HepG2 (cell line): ENCODE results near the gene MARF1. TPM values are rescaled to one million over a fixed set of nuclear protein-coding genes. Genes with fewer than 3 reads are reported as not detected.

Experiments used
- ADNP ChIP-seq: sonication (generic); formaldehyde crosslinking; IDR thresholded peaks from 2 replicates; pipeline ENCODE4 v1.4.0; 2020; ENCODE audit warnings: missing genetic modification reagents
- HMG20B ChIP-seq: conservative IDR thresholded peaks from 2 replicates; pipeline ENCODE4 v1.6.1; 2016; ENCODE audit warnings: missing genetic modification reagents, missing compliant biosample characterization
- HNRNPLL ChIP-seq: fragments of 200-400 bp; formaldehyde crosslinking; IDR thresholded peaks from 2 replicates; pipeline ENCODE4 v1.6.1; 2017; ENCODE audit warnings: mild to moderate bottlenecking, low read depth, low read length; ENCODE audit not compliant: poor library complexity, severe bottlenecking
- POLR2AphosphoS5 ChIP-seq: IDR thresholded peaks from 2 replicates; pipeline ENCODE4 v1.6.1; 2012; ENCODE audit warnings: low read depth, low read length
- RARG ChIP-seq: sonication (generic); formaldehyde crosslinking; IDR thresholded peaks from 2 replicates; pipeline ENCODE4 v1.4.0; 2020; ENCODE audit warnings: low read depth, mild to moderate bottlenecking, missing genetic modification reagents
- SMARCC2 ChIP-seq: fragments of 450-650 bp; IDR thresholded peaks from 2 replicates; pipeline ENCODE4 v1.6.1; 2017; ENCODE audit warnings: antibody characterized with exemption, mild to moderate bottlenecking
- SRSF1 ChIP-seq: fragments of 200-400 bp; formaldehyde crosslinking; optimal IDR thresholded peaks from 2 replicates; pipeline ENCODE3; 2017; ENCODE audit warnings: mild to moderate bottlenecking, low read depth, low read length, moderate library complexity
- THAP11 ChIP-seq: IDR thresholded peaks from 2 replicates; pipeline ENCODE4 v1.6.1; 2016; ENCODE audit warnings: missing biosample characterization, missing genetic modification reagents
- TRIM24 ChIP-seq: sonication (generic); formaldehyde crosslinking; IDR thresholded peaks from 2 replicates; pipeline ENCODE4 v1.8.0; 2022; ENCODE audit warnings: mild to moderate bottlenecking, missing genetic modification reagents
- ZNF235 ChIP-seq: sonication (generic); formaldehyde crosslinking; IDR thresholded peaks from 2 replicates; pipeline ENCODE4 v1.8.1; 2023; ENCODE audit warnings: mild to moderate bottlenecking, missing genetic modification reagents, borderline replicate concordance
- ZNF382 ChIP-seq: sonication (generic); formaldehyde crosslinking; IDR thresholded peaks from 2 replicates; pipeline ENCODE4 v1.5.0; 2020; ENCODE audit warnings: missing genetic modification reagents, mild to moderate bottlenecking, borderline replicate concordance
- ZNF670 ChIP-seq: sonication (generic); formaldehyde crosslinking; IDR thresholded peaks from 2 replicates; pipeline ENCODE4 v1.8.0; 2022; ENCODE audit warnings: mild to moderate bottlenecking, missing genetic modification reagents, borderline replicate concordance
- ZNF788 ChIP-seq: sonication (generic); formaldehyde crosslinking; IDR thresholded peaks from 2 replicates; pipeline ENCODE4 v1.5.0; 2020; ENCODE audit warnings: mild to moderate bottlenecking, missing genetic modification reagents, borderline replicate concordance
- polyA plus RNA-seq, 8 experiments: library from polyadenylated mRNA; depleted of rRNA in 3 of 8; stranded (reverse) in 7 of 8; unstranded in 1 of 8; fragments of >200 nt; fragmentation: Illumina TruSeq in 4 of 8; extraction: Trizol in 4 of 8; gene quantifications; 2 replicates each; pipeline versions ENCODE4 v1.2.1 to v1.2.3, GENCODE V29; 2011 to 2016; ENCODE audit warnings: low read depth in 4 of 8, missing spikeins in 1 of 8, mixed read lengths in 1 of 8; ENCODE audit not compliant: insufficient read depth in 1 of 8
- total RNA-seq, 5 experiments: library from RNA; depleted of rRNA; stranded (reverse); fragments of >200 nt; fragmentation: Illumina TruSeq; extraction: Trizol; gene quantifications; 2 replicates each; pipeline ENCODE4 v1.2.3, GENCODE V29; 2016; ENCODE audit warnings: low read depth in 1 of 5
- TF ChIP-seq, protein P1 (sequence below): sonication (generic); formaldehyde crosslinking; IDR thresholded peaks from 2 replicates; pipeline ENCODE4 v1.4.0; 2020; ENCODE audit warnings: missing genetic modification reagents
- TF ChIP-seq, protein P2 (sequence below): sonication (generic); formaldehyde crosslinking; IDR thresholded peaks from 2 replicates; pipeline ENCODE4 v1.4.0; 2020; ENCODE audit warnings: missing genetic modification reagents
- TF ChIP-seq, protein P3 (sequence below): sonication (generic); formaldehyde crosslinking; conservative IDR thresholded peaks from 2 replicates; pipeline ENCODE4 v1.8.0; 2022; ENCODE audit warnings: mild to moderate bottlenecking, moderate library complexity, missing genetic modification reagents
- TF ChIP-seq, protein P4 (sequence below): IDR thresholded peaks from 2 replicates; pipeline ENCODE4 v1.6.1; 2018; ENCODE audit warnings: missing genetic modification reagents
- TF ChIP-seq, protein P5 (sequence below): sonication (generic); formaldehyde crosslinking; IDR thresholded peaks from 2 replicates; pipeline ENCODE4 v1.5.1; 2020; ENCODE audit warnings: mild to moderate bottlenecking, moderate library complexity, missing genetic modification reagents
- TF ChIP-seq, protein P6 (sequence below): sonication (generic); formaldehyde crosslinking; IDR thresholded peaks from 2 replicates; pipeline ENCODE4 v1.4.0; 2020; ENCODE audit warnings: low read depth, mild to moderate bottlenecking, missing genetic modification reagents
- TF ChIP-seq, protein P7 (sequence below): sonication (generic); formaldehyde crosslinking; conservative IDR thresholded peaks from 2 replicates; pipeline ENCODE4 v1.8.0; 2022; ENCODE audit warnings: low read depth, missing genetic modification reagents

The MARF1 gene
- total and polyA plus RNA-seq, 2 of the 13 experiments (the other 11 are each of a cell fraction or from before 2014, with no cell fraction given), result 8.7 to 20.7 TPM

DNA sequence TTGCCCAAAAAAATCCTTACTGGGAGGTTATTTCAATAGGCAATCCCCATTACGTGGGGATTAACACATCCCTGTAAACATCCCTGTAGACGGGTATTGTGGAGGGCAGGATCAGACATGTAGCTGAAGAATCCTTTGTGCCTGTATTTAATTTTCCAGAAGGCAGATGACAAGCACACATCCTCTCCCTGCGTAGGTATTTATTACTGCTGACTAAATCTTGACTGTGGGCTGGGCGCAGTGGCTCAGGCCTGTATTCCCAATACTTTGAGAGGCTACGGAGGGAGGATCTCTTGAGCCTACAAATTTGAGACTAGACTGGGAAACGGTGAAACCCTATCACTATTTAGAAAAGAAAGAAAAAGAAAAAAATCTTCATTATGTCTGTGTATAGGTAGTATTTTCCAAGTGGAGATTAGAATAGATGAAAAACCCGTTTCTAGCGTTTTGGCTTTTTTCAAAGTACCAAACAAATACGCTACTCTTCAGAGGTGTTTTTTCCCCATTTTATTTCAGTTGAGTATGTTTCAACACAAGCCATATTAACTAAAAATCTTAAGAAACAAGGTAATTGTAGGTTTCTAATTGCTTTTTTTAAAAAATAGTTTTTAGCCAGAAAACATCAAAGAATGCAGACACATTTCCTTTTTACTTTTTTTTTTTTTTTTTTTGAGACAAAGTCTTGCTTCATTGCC is 1.5 kb upstream of the MARF1 start (continued):
- no peak; the same call in 1 of the 2 replicates for TF ChIP-seq ZNF670 (CRISPR knock-in tag)
- TF ChIP-seq POLR2AphosphoS5, result peak; percentile 62
- TF ChIP-seq, protein P1, sequence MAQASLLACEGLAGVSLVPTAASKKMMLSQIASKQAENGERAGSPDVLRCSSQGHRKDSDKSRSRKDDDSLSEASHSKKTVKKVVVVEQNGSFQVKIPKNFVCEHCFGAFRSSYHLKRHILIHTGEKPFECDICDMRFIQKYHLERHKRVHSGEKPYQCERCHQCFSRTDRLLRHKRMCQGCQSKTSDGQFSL (CRISPR knock-in tag), result no peak
- TF ChIP-seq, protein P2, sequence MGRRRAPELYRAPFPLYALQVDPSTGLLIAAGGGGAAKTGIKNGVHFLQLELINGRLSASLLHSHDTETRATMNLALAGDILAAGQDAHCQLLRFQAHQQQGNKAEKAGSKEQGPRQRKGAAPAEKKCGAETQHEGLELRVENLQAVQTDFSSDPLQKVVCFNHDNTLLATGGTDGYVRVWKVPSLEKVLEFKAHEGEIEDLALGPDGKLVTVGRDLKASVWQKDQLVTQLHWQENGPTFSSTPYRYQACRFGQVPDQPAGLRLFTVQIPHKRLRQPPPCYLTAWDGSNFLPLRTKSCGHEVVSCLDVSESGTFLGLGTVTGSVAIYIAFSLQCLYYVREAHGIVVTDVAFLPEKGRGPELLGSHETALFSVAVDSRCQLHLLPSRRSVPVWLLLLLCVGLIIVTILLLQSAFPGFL (CRISPR knock-in tag), result no peak
- peak; percentile 29; the same call in 1 of the 2 replicates for TF ChIP-seq THAP11 (CRISPR knock-in tag)
- TF ChIP-seq SRSF1, result no peak
- TF ChIP-seq, protein P3, sequence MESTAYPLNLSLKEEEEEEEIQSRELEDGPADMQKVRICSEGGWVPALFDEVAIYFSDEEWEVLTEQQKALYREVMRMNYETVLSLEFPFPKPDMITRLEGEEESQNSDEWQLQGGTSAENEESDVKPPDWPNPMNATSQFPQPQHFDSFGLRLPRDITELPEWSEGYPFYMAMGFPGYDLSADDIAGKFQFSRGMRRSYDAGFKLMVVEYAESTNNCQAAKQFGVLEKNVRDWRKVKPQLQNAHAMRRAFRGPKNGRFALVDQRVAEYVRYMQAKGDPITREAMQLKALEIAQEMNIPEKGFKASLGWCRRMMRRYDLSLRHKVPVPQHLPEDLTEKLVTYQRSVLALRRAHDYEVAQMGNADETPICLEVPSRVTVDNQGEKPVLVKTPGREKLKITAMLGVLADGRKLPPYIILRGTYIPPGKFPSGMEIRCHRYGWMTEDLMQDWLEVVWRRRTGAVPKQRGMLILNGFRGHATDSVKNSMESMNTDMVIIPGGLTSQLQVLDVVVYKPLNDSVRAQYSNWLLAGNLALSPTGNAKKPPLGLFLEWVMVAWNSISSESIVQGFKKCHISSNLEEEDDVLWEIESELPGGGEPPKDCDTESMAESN (CRISPR knock-in tag), result no peak
- no peak for TF ChIP-seq ZNF382 (CRISPR knock-in tag)
- no peak for TF ChIP-seq RARG (CRISPR knock-in tag)
- peak; percentile 61; the same call in 1 of the 2 replicates for TF ChIP-seq HMG20B (CRISPR knock-in tag)
- TF ChIP-seq TRIM24 (CRISPR knock-in tag), result no peak
- no peak for TF ChIP-seq SMARCC2
- TF ChIP-seq ZNF788 (CRISPR knock-in tag), result no peak
- TF ChIP-seq, protein P4, sequence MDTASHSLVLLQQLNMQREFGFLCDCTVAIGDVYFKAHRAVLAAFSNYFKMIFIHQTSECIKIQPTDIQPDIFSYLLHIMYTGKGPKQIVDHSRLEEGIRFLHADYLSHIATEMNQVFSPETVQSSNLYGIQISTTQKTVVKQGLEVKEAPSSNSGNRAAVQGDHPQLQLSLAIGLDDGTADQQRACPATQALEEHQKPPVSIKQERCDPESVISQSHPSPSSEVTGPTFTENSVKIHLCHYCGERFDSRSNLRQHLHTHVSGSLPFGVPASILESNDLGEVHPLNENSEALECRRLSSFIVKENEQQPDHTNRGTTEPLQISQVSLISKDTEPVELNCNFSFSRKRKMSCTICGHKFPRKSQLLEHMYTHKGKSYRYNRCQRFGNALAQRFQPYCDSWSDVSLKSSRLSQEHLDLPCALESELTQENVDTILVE (CRISPR knock-in tag), result peak; percentile 53
- TF ChIP-seq HNRNPLL, result peak; percentile 12
- TF ChIP-seq, protein P5, sequence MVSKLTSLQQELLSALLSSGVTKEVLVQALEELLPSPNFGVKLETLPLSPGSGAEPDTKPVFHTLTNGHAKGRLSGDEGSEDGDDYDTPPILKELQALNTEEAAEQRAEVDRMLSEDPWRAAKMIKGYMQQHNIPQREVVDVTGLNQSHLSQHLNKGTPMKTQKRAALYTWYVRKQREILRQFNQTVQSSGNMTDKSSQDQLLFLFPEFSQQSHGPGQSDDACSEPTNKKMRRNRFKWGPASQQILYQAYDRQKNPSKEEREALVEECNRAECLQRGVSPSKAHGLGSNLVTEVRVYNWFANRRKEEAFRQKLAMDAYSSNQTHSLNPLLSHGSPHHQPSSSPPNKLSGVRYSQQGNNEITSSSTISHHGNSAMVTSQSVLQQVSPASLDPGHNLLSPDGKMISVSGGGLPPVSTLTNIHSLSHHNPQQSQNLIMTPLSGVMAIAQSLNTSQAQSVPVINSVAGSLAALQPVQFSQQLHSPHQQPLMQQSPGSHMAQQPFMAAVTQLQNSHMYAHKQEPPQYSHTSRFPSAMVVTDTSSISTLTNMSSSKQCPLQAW (CRISPR knock-in tag), result no peak
- no peak for TF ChIP-seq ZNF235 (CRISPR knock-in tag)
- TF ChIP-seq ADNP (CRISPR knock-in tag), result no peak
- TF ChIP-seq, protein P6, sequence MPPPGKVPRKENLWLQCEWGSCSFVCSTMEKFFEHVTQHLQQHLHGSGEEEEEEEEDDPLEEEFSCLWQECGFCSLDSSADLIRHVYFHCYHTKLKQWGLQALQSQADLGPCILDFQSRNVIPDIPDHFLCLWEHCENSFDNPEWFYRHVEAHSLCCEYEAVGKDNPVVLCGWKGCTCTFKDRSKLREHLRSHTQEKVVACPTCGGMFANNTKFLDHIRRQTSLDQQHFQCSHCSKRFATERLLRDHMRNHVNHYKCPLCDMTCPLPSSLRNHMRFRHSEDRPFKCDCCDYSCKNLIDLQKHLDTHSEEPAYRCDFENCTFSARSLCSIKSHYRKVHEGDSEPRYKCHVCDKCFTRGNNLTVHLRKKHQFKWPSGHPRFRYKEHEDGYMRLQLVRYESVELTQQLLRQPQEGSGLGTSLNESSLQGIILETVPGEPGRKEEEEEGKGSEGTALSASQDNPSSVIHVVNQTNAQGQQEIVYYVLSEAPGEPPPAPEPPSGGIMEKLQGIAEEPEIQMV (CRISPR knock-in tag), result no peak
- TF ChIP-seq, protein P7, sequence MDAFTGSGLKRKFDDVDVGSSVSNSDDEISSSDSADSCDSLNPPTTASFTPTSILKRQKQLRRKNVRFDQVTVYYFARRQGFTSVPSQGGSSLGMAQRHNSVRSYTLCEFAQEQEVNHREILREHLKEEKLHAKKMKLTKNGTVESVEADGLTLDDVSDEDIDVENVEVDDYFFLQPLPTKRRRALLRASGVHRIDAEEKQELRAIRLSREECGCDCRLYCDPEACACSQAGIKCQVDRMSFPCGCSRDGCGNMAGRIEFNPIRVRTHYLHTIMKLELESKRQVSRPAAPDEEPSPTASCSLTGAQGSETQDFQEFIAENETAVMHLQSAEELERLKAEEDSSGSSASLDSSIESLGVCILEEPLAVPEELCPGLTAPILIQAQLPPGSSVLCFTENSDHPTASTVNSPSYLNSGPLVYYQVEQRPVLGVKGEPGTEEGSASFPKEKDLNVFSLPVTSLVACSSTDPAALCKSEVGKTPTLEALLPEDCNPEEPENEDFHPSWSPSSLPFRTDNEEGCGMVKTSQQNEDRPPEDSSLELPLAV (CRISPR knock-in tag), result no peak
